GM12891 (cell line): Measurements from ENCODE around the gene STAT3.

ENCODE experiments used
- POLR2A ChIP-seq: IDR thresholded peaks from 2 replicates; pipeline ENCODE4 v1.6.1; 2011; ENCODE audit warnings: low read depth, low read length, control low read depth
- POLR2AphosphoS5 ChIP-seq: IDR thresholded peaks from 2 replicates; pipeline ENCODE4 v1.6.1; 2011; ENCODE audit warnings: low read depth, low read length, control low read depth
- SPI1 ChIP-seq: IDR thresholded peaks from 2 replicates; pipeline ENCODE4 v1.6.1; 2011; ENCODE audit warnings: low read depth, low read length, control low read depth
- TAF1 ChIP-seq: IDR thresholded peaks from 2 replicates; pipeline ENCODE4 v1.6.1; 2011; ENCODE audit warnings: low read depth, low read length, control low read depth

GRCh38 chr17:42309142-42309541 lies 79.1 kb downstream of the STAT3 start:
- TF ChIP-seq TAF1 (no peak), POLR2A (no peak), POLR2AphosphoS5 (0 out of 2 replicates have a peak, but pooled peaks have one; percentile 14), SPI1 (no peak)
